GM19395 (cell line): Measurements from ENCODE around the gene HELZ.

Experiments
- ATAC-seq: cut with Tn5 transposase; IDR thresholded peaks from one replicate; pipeline ENCODE4 v1.9.1; 2021; ENCODE audit warnings: mild to moderate bottlenecking, moderate library complexity; ENCODE audit not compliant: unreplicated experiment

HELZ gene

GRCh38 chr17:67092291-67092690 is 152.7 kb downstream of the HELZ start:
- ATAC-seq: no peak

GRCh38 chr17:67090341-67090740 is 154.7 kb downstream of the HELZ start:
- ATAC-seq: no peak

- no peak for ATAC-seq
Measured at GRCh38 chr17:67088639-67089038, 156.4 kb downstream of the HELZ start.

- no peak for ATAC-seq
Measured at GRCh38 chr17:67085406-67085805, 159.6 kb downstream of the HELZ start.

- ATAC-seq: peak; percentile 83
Measured at GRCh38 chr17:67082107-67082506, 162.9 kb downstream of the HELZ start.

GRCh38 chr17:67080804-67081203 is 164.2 kb downstream of the HELZ start:
- ATAC-seq: no peak

GRCh38 chr17:67079491-67079890 is 165.5 kb downstream of the HELZ start:
- no peak for ATAC-seq

GRCh38 chr17:67078292-67078691 is 166.7 kb downstream of the HELZ start:
- ATAC-seq: no peak

GRCh38 chr17:67076290-67076689 is 168.7 kb downstream of the HELZ start:
- no peak for ATAC-seq

- ATAC-seq: no peak
Measured at GRCh38 chr17:67074781-67075180, 170.2 kb downstream of the HELZ start.

- ATAC-seq: no peak
Measured at GRCh38 chr17:67072885-67073284, 172.1 kb downstream of the HELZ start.

- no peak for ATAC-seq
Measured at GRCh38 chr17:67071595-67071994, 173.4 kb downstream of the HELZ start.

GRCh38 chr17:67069603-67070136 is 175.3 kb downstream of the HELZ start:
- no peak for ATAC-seq

- ATAC-seq: no peak
Measured at GRCh38 chr17:67068999-67069398, 176.0 kb downstream of the HELZ start.

- ATAC-seq: no peak
Measured at GRCh38 chr17:67067571-67068482, 177.2 kb downstream of the HELZ start.

- no peak for ATAC-seq
Measured at GRCh38 chr17:67066717-67067116, 178.3 kb downstream of the HELZ start.

- no peak for ATAC-seq
Measured at GRCh38 chr17:67063141-67063540, 181.9 kb downstream of the HELZ start.

- no peak for ATAC-seq
Measured at GRCh38 chr17:67059372-67059771, 185.6 kb downstream of the HELZ start.

GRCh38 chr17:67058036-67058435 is 187.0 kb downstream of the HELZ start:
- no peak for ATAC-seq

- no peak for ATAC-seq
Measured at GRCh38 chr17:67056746-67057490, 188.1 kb downstream of the HELZ start.

- ATAC-seq: no peak
Measured at GRCh38 chr17:67055811-67056745, 188.9 kb downstream of the HELZ start.
